Natural killer cell (primary cell): Measurements from ENCODE around the gene SLC43A1. TPM values are rescaled to one million over a fixed set of nuclear protein-coding genes. Genes with fewer than 3 reads are reported as not detected.

Experiments
- ATAC-seq, 3 donors: fragments of 150-1000 bp in 2 of 3; fragments of 200-7000 bp in 1 of 3; cut with Tn5 transposase; 1 replicate in 1 of 3; 2 replicates in 2 of 3; pipeline ENCODE4 v1.10.0; 2021; ENCODE audit warnings: mild to moderate bottlenecking in 2 of 3, moderate library complexity in 2 of 3
- DNase-seq, 2 donors: peaks; one replicate each; pipeline versions ENCODE4 v3.0.0 to v3.0.0-alpha.2; 2013 to 2021; ENCODE audit warnings: mixed read lengths in 1 of 2
- H3K27ac ChIP-seq: one replicate; pipeline ENCODE4 v1.5.1; 2013; ENCODE audit warnings: mild to moderate bottlenecking, low read length
- H3K27me3 ChIP-seq: one replicate; pipeline ENCODE4 v1.6.1; 2013; ENCODE audit warnings: low read length; ENCODE audit not compliant: control insufficient read depth, insufficient read depth
- H3K36me3 ChIP-seq: one replicate; pipeline ENCODE4 v1.6.1; 2013; ENCODE audit warnings: low read length; ENCODE audit not compliant: control insufficient read depth, insufficient read depth
- H3K4me1 ChIP-seq: one replicate; pipeline ENCODE4 v1.6.1; 2013; ENCODE audit warnings: low read length; ENCODE audit not compliant: control insufficient read depth, insufficient read depth
- H3K4me3 ChIP-seq: one replicate; pipeline ENCODE4 v1.5.1; 2013; ENCODE audit warnings: low read length
- H3K9me3 ChIP-seq: one replicate; pipeline ENCODE4 v1.6.1; 2013; ENCODE audit warnings: low read length; ENCODE audit not compliant: control insufficient read depth, insufficient read depth
- H3K27ac Mint-ChIP-seq, 2 donors: one replicate each; pipeline ENCODE4 v1.8.0; 2022; ENCODE audit warnings: mild to moderate bottlenecking in 2 of 2, mixed read lengths in 2 of 2, moderate library complexity in 1 of 2
- H3K27me3 Mint-ChIP-seq, 2 donors: one replicate each; pipeline ENCODE4 v1.8.0; 2022; ENCODE audit warnings: low read depth in 2 of 2, mixed read lengths in 2 of 2
- H3K36me3 Mint-ChIP-seq: one replicate; pipeline ENCODE4 v1.8.0; 2022; ENCODE audit warnings: mixed read lengths
- H3K4me1 Mint-ChIP-seq, 2 donors: one replicate each; pipeline ENCODE4 v1.8.0; 2022; ENCODE audit warnings: mixed read lengths in 2 of 2
- H3K4me3 Mint-ChIP-seq: one replicate; pipeline ENCODE4 v1.8.0; 2022; ENCODE audit warnings: mild to moderate bottlenecking, moderate library complexity, mixed read lengths
- H3K9me3 Mint-ChIP-seq, 2 donors: one replicate each; pipeline ENCODE4 v1.8.0; 2022; ENCODE audit warnings: mixed read lengths in 2 of 2
- CTCF ChIP-seq: fragments of 200-600 bp; IDR thresholded peaks from one replicate; pipeline ENCODE4 v1.8.0; 2022; ENCODE audit warnings: antibody characterized with exemption
- WGBS: methylation state at CpG from one replicate; pipeline ENCODE4 v1.1.7; 2013; ENCODE audit warnings: missing lambda C conversion rate; ENCODE audit not compliant: insufficient coverage; 5-methylcytosine and 5-hydroxymethylcytosine counted together
- intact Hi-C: fragments of 100-400 bp; cut with micrococcal nuclease; formaldehyde crosslinking; loops from one replicate; pipeline ENCODE4 v1.14.2; 2022
- total RNA-seq, 4 donors: library from RNA; stranded (reverse); fragments of 120-200 nt in 1 of 4; gene quantifications; one replicate each; pipeline versions ENCODE4 v1.2.3 to v1.2.4, GENCODE V29; 2013 to 2022

SLC43A1 gene
- total RNA-seq, 3 donors from 2014 or later (not counting 1 experiment from before 2014, with no cell fraction given) = 11.3 to 20.6 (median 13.9) TPM

GRCh38 chr11:57527056-57527631, 11.6 kb upstream of the SLC43A1 start:
- H3K9me3 ChIP-seq = no peaks in the 10 kb centered on the region
- Mint-ChIP-seq H3K36me3 (no peaks in the 10 kb centered on the region), H3K4me3 (no peak overlapping the region), H3K9me3 (no peaks in the 10 kb centered on the region), H3K4me1 (peaks cover 30 to 36% of the 10 kb centered on the region in 2 donors), H3K27ac (no peak overlapping the region), H3K27me3 (peaks cover 0 to 3% of the 10 kb centered on the region in 2 donors)
- H3K36me3 ChIP-seq = peaks cover 8% of the 10 kb centered on the region
- ATAC-seq (no peak), DNase-seq (peak; percentile 60 to 85)
- H3K27ac ChIP-seq = no peak overlapping the region
- no peak overlapping the region for H3K4me3 ChIP-seq
- H3K27me3 ChIP-seq = no peaks in the 10 kb centered on the region
- intact Hi-C loops = loop anchor here (1.0 kb wide), 3 partner anchors 34 to 182 kb away; no protein-coding TSS in a partner anchor
- WGBS = 29% methylated on average over 6 of the region's 7 CpGs
- H3K4me1 ChIP-seq = peaks cover 15% of the 10 kb centered on the region
- TF ChIP-seq CTCF = peak; percentile 97

GRCh38 chr11:57523419-57523818, 7.9 kb upstream of the SLC43A1 start:
- no peak for TF ChIP-seq CTCF
- ATAC-seq = no peak
- no peak overlapping the region for H3K27ac Mint-ChIP-seq
- peaks cover 4% of the 10 kb centered on the region for H3K36me3 ChIP-seq
- peaks cover 5 to 7% of the 10 kb centered on the region in 2 donors for H3K4me1 Mint-ChIP-seq
- H3K9me3 ChIP-seq = no peaks in the 10 kb centered on the region
- no peak overlapping the region for H3K27ac ChIP-seq
- H3K36me3 Mint-ChIP-seq = no peaks in the 10 kb centered on the region
- 95% methylated on average over 4 of the region's 4 CpGs for WGBS
- H3K9me3 Mint-ChIP-seq = no peaks in the 10 kb centered on the region
- no peaks in the 10 kb centered on the region for H3K27me3 ChIP-seq
- H3K4me1 ChIP-seq = no peaks in the 10 kb centered on the region
- H3K4me3 ChIP-seq = no peak overlapping the region
- intact Hi-C loops = no loop called here
- no peak for DNase-seq
- no peak overlapping the region for H3K4me3 Mint-ChIP-seq
- peaks cover 0 to 3% of the 10 kb centered on the region in 2 donors for H3K27me3 Mint-ChIP-seq

DNA sequence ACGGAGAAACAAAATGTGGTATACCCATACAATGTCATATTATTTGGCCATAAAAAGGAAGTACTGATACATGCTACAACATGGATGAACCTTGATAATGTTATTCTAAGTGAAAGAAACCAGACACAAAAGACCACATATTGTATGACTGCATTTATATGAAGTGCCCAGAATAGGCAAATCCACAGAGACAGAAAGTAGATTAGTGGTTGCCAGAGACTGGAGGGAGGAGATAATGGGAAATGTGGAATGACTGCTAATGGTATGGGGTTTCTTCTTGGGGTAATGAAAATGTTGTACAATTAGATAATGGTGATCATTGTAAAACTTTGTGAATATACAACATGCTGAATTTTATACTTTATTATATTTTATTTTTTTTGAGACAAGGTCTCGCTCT, 5.6 kb upstream of the SLC43A1 start:
- H3K36me3 Mint-ChIP-seq = no peaks in the 10 kb centered on the region
- ATAC-seq = no peak
- WGBS = 94% methylated on average over 1 of the region's 2 CpGs
- H3K9me3 ChIP-seq = no peaks in the 10 kb centered on the region
- intact Hi-C loops = no loop called here
- H3K27me3 ChIP-seq = no peaks in the 10 kb centered on the region
- H3K27me3 Mint-ChIP-seq = peaks cover 0 to 3% of the 10 kb centered on the region in 2 donors
- no peak overlapping the region for H3K4me3 ChIP-seq
- no peak overlapping the region for H3K27ac ChIP-seq
- DNase-seq = no peak
- no peaks in the 10 kb centered on the region for H3K36me3 ChIP-seq
- peaks cover 1 to 2% of the 10 kb centered on the region in 2 donors for H3K4me1 Mint-ChIP-seq
- no peak overlapping the region for H3K27ac Mint-ChIP-seq
- no peaks in the 10 kb centered on the region for H3K4me1 ChIP-seq
- H3K4me3 Mint-ChIP-seq = no peak overlapping the region
- H3K9me3 Mint-ChIP-seq = no peaks in the 10 kb centered on the region
- TF ChIP-seq CTCF = no peak

- H3K27ac ChIP-seq = no peak overlapping the region
- peak overlapping the region; percentile 100 for H3K4me3 Mint-ChIP-seq
These were observed 550 bp upstream of the SLC43A1 start for GRCh38 chr11:57516061-57516443.

More at GRCh38 chr11:57516061-57516443, 550 bp upstream of the SLC43A1 start:
- peak overlapping the region in 1 of 2 donors; percentile 89 for H3K27ac Mint-ChIP-seq
- H3K9me3 ChIP-seq = no peaks in the 10 kb centered on the region
- peaks cover 20% of the 10 kb centered on the region for H3K4me1 ChIP-seq
- peak overlapping the region; percentile 92 for H3K4me3 ChIP-seq
- DNase-seq (no peak), ATAC-seq (no peak)
- intact Hi-C loops = no loop called here
- WGBS = 4% methylated on average over 5 of the region's 5 CpGs
- H3K27me3 Mint-ChIP-seq = no peaks in the 10 kb centered on the region
- no peaks in the 10 kb centered on the region for H3K36me3 Mint-ChIP-seq
- H3K4me1 Mint-ChIP-seq = peaks cover 17 to 41% of the 10 kb centered on the region in 2 donors
- H3K36me3 ChIP-seq = no peaks in the 10 kb centered on the region
- no peak for TF ChIP-seq CTCF
- H3K9me3 Mint-ChIP-seq = no peaks in the 10 kb centered on the region
- H3K27me3 ChIP-seq = no peaks in the 10 kb centered on the region
